Ovary (tissue), 3 donors: ENCODE measurements around the gene ALOX12.

Experiments used
- CTCF ChIP-seq, 3 donors: fragments of 450-650 bp in 2 of 3; fragments of 200-600 bp in 1 of 3; IDR thresholded peaks; one replicate each; pipeline versions ENCODE4 v1.5.1 to v1.8.0; 2016 to 2022; ENCODE audit warnings: antibody characterized with exemption in 3 of 3, mild to moderate bottlenecking in 1 of 3
- POLR2A ChIP-seq: fragments of 450-650 bp; IDR thresholded peaks from one replicate; pipeline ENCODE4 v1.6.1; 2017; ENCODE audit warnings: antibody characterized with exemption, mild to moderate bottlenecking, moderate library complexity
- donor health status: DM: no; HTN: no; CAD: no.

- TF ChIP-seq CTCF (IDR thresholded peaks at IDR 0.05) (no peak), POLR2A (no peak)
Measured at GRCh38 chr17:6995500-6996255, at the start of gene ALOX12.
